Femur (tissue), 1 donor: ENCODE results near the gene NR1H3.

Experiments used
- DNase-seq: peaks from one replicate; pipeline ENCODE4 v3.0.0-alpha.2; 2017

Gene NR1H3

DNA sequence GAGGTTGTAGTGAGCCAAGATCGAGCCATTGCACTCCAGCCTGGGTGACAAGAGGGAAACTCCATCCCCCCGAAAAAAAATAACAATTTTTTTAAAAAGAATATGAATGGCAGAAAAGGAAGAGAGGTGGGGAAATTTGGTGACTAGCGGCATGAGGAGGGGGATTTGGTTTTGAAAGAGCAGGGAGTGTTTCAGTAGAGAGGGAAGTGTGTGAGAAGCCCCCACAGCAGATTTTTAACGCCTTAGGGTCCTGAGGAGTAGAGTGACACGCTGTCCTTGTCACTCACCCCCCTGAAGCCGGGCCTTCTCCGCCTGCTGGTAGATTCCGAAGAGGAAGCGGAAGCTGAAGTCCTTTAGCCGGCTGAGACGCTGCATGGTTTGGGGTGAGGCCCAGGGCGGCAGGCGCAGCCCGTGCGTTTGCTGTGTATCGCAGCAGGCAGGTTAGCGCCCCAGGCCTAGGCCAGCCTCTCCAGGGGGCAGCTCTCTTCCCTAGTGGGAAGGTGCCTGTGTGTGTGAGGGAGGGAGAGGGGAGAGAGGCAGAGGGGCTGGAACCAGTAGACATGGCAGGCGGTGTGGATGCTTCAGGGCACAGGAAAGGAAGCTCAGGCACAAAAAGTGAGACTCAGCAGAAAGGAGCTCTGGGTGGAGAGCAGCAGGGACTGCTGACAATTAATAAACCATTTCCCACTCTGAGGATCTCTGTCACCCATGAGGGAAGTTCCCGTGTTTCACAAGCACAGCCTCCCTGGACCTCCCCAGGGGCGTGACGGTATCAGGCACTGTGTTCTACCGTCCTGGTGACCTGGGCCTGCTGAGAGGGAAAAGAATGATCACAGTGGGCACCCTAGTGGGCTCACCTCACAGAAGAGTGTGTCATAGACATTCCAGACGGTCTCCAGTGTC lies 13.1 kb upstream of the NR1H3 start:
- no peak for DNase-seq

GRCh38 chr11:47245611-47246357 lies 12.0 kb upstream of the NR1H3 start:
- DNase-seq, result no peak

GRCh38 chr11:47247502-47247901 lies 10.3 kb upstream of the NR1H3 start:
- DNase-seq, result no peak

- no peak for DNase-seq
These were observed 9.5 kb upstream of the NR1H3 start for GRCh38 chr11:47248304-47248663.

DNA sequence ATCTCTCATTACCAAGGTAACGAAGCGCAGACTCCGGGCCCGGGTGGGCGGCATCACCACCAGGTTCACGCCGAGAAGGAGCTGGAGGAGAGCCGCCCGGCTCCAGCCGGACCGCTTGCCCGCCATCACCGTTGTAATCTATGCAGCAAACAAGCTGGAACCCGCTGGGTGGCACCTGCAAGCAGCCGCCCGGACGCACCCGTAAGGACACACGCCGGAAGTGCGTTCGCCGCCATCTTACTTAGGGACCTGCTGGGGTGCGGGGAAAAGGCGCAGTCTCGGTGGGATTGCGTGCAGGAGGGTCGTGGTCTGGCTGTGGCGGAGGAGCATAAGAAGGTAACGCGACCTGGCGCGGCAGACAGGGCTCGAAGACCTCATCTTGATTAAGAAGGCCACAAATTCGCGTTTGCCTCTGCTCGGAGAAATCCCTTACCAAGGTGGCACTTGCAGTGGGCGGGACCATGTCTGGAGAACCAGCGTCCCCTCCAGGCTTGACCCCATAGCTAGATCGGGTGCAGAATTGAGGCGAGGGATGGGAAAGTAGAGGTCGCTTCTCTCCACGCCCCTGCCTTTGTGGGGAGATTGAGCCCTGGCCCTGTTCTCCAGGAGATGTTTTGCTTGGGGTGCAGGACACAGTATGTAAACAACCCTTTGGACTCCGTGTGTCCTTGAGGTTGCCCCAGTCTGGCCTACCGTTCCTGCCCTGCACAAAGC lies 9.0 kb upstream of the NR1H3 start, which contains the start of gene ACP2:
Gene ACP2, minus strand, starts transcription at position 151 of the 714 bp plus-strand sequence. Its CDS starts 25 bp downstream, at position 126.
- DNase-seq, result peak; percentile 93

- no peak for DNase-seq
These were observed 8.4 kb upstream of the NR1H3 start for GRCh38 chr11:47249378-47249715.

- no peak for DNase-seq
These were observed 6.0 kb upstream of the NR1H3 start for GRCh38 chr11:47251751-47252150.

DNA sequence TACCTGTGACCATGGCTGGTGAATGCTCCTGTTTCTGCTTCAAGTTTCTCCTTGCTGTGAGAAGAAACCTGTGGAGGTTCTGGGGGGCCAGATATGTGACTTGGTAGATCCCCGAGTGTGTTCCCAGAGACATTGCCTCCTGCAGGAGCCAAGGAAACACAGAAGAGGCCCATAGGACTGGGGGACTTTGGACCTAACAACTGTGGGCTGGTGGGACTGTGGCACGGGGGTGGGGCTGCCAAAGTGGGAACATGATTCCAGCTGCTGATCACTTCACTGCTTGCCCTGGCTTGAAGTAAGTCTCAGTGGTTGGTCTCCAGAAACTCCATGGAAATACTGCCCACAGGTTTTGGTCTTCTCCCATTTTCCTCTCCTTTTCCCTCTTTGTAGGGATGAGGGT lies 4.1 kb upstream of the NR1H3 start:
- DNase-seq, result no peak

DNA sequence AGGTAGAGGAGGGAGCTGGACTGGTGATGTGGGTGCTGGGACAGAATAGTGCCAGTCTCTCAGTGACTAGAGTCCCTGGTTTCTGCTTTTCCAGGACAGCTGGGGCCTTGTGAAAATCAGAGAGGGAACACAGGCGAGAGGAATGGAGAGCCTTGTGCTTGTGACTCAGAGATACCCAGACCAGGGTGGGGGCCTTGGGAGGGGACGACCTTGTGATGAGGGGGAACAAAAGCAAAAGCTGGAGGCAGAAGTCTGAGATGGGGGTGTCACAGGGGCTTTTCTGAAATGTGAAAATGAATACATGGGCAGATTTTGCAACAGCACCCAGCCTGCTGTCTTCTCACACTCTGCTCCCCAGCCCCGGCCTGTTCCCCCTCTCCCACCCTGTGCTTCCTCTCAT lies 3.4 kb upstream of the NR1H3 start:
- no peak for DNase-seq

DNA sequence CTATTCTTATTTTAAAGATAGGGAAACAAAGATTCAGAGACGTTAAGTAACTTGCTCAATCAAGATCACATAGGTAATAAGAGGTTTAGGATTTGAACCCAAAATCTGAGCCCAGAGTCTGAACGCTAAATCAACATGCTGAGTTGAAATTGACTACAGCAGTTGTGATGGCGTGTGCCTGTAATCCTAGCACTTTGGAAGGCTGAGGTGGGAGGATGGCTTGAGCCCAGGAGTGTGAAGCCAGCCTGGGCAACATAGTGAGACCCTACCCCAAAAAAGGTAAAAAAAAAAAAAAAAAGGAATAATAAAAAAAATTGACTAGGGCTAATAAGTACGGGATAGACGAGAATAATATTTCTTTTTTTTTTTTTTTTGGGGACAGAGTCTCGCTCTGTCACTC lies 1.4 kb upstream of the NR1H3 start:
- DNase-seq, result no peak

GRCh38 chr11:47257177-47257516 lies 649 bp upstream of the NR1H3 start:
- no peak for DNase-seq

- no peak for DNase-seq
These were observed 614 bp downstream of the NR1H3 start for GRCh38 chr11:47258317-47258902.

DNA sequence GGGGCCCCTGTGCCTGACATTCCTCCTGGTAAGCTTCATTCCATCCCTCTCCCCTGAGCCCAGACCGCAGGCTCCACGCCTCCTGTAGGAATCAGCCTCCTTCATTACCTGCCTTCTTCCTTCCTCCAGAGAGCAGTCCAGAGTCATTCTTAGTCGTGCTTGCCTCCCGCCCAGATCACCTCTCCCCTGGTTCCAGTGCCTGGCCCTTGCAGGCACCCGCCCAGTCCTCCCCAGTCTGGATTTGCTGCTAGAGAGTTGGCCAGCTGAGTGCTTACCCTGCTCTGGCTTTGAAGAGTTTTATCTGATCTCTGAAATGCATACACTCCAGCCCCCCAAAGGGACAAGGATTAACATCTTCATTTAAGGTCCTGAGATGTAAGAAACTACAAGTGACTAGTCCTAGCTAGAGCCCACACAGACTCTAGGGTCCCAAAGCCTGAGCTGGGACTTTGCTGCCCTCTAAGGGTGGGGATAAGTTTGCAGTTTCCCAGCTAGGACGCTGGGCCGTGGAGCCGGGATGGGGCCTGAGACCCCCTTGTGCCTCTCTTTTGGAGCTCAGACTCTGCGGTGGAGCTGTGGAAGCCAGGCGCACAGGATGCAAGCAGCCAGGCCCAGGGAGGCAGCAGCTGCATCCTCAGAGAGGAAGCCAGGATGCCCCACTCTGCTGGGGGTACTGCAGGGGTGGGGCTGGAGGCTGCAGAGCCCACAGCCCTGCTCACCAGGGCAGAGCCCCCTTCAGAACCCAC lies 1.6 kb downstream of the NR1H3 start:
- DNase-seq, result no peak

DNA sequence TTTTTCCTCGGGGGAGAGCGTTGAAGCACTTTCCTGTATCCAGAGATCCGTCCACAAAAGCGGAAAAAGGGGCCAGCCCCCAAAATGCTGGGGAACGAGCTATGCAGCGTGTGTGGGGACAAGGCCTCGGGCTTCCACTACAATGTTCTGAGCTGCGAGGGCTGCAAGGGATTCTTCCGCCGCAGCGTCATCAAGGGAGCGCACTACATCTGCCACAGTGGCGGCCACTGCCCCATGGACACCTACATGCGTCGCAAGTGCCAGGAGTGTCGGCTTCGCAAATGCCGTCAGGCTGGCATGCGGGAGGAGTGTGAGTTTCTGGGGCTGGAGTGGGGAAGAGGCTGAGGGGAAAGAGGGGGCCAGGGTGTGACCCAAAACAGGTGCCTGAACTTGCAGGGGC lies 2.6 kb downstream of the NR1H3 start:
- no peak for DNase-seq

GRCh38 chr11:47261291-47261800 lies 3.5 kb downstream of the NR1H3 start:
- DNase-seq, result no peak

GRCh38 chr11:47264119-47264518 lies 6.3 kb downstream of the NR1H3 start:
- no peak for DNase-seq

- no peak for DNase-seq
These were observed 6.7 kb downstream of the NR1H3 start for GRCh38 chr11:47264521-47264920.

GRCh38 chr11:47267876-47268275 lies 10.1 kb downstream of the NR1H3 start:
- DNase-seq, result no peak

DNA sequence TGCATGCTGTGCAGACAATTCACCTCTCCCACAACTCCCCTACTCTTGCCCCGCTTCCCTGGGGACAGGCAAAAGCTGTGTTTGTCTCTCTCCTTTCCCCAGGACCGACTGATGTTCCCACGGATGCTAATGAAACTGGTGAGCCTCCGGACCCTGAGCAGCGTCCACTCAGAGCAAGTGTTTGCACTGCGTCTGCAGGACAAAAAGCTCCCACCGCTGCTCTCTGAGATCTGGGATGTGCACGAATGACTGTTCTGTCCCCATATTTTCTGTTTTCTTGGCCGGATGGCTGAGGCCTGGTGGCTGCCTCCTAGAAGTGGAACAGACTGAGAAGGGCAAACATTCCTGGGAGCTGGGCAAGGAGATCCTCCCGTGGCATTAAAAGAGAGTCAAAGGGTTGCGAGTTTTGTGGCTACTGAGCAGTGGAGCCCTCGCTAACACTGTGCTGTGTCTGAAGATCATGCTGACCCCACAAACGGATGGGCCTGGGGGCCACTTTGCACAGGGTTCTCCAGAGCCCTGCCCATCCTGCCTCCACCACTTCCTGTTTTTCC lies 10.7 kb downstream of the NR1H3 start:
- no peak for DNase-seq

- peak; percentile 92 for DNase-seq
These were observed 11.4 kb downstream of the NR1H3 start for GRCh38 chr11:47269002-47269828.

DNA sequence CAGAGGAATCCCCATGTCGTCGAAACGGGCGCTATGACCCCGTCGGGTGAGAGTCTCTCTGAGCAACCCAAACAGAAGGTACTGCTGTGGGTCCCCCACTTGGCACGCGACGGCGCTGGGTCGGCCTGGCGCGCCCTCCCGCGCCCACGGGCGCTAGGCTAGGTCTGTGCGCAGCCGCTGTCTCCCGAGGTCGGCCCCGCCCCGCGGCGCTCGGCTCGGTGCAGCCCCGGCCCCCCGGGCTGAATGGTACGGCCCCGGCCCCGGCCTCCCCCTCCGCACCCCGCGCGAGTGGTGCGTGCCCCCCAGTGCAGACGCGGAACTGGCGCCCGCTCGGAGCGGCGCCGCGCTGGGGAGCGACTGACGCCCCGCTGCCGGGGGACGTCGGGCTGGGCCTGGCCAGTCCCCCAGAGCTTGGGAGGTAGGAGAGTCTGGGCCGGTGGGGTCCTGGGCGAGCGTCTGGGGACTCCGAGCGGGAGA lies 12.1 kb downstream of the NR1H3 start, which contains the start of gene MADD:
Gene MADD, plus strand, starts transcription at position 305 of the 477 bp plus-strand sequence.
- DNase-seq, result peak; percentile 91
